UCSD-AML1 (cell line): ENCODE results near the gene SSH3.
A peak's percentile ranks its signal among the peaks of the same experiment; 100 is the strongest.

Experiments used
- DNase-seq: peaks from one replicate; lab custom pipeline; 2025; ENCODE audit not compliant: unreplicated experiment; lab: John Stamatoyannopoulos, UW

The SSH3 gene

GRCh38 chr11:67356864-67357561, 53.7 kb downstream of the SSH3 start:
- DNase-seq = peak; percentile 69

GRCh38 chr11:67357831-67358670, 54.7 kb downstream of the SSH3 start:
- no peak for DNase-seq
